Right renal pelvis (tissue), 4 donors: ENCODE results near the gene ABCC6. TPM values are rescaled to one million over a fixed set of nuclear protein-coding genes. Genes with fewer than 3 reads are reported as not detected.
"Not testable (repeated sequence)": the region's sequence is repeated elsewhere in the genome, so short reads cannot be mapped to it uniquely, and the experiment has no call there.

Experiments used
- DNase-seq, 4 donors: peaks; one replicate each; pipeline ENCODE4 v3.0.0-alpha.2; 2013; ENCODE audit warnings: low read depth in 4 of 4, low spot score in 3 of 4, missing footprints in 1 of 4
- polyA plus RNA-seq, 4 donors: library from polyadenylated mRNA; unstranded; fragments of 120-200 nt; gene quantifications; one replicate each; pipeline ENCODE4 v1.2.1, GENCODE V29; 2013; ENCODE audit not compliant: insufficient read length in 4 of 4

Gene ABCC6
- polyA plus RNA-seq: 10 to 100 TPM; 17.7 to 31.1 (median 19.1) TPM

- DNase-seq: not testable (repeated sequence)
These were observed at the start of gene ABCC6 for GRCh38 chr16:16222850-16223661. TSS of gene ABCC6 (minus strand) at chr16:16223494. CDS start at chr16:16223434, 60 bp downstream.

- not testable (repeated sequence) for DNase-seq
These were observed 49.4 kb upstream of the ABCC6 start for GRCh38 chr16:16272573-16273221.

GRCh38 chr16:16271658-16272057, 48.4 kb upstream of the ABCC6 start:
- not testable (repeated sequence) for DNase-seq

- not testable (repeated sequence) for DNase-seq
These were observed 45.0 kb upstream of the ABCC6 start for GRCh38 chr16:16268185-16268808.

- DNase-seq: not testable (repeated sequence)
These were observed 44.4 kb upstream of the ABCC6 start for GRCh38 chr16:16267708-16268107.

- not testable (repeated sequence) for DNase-seq
These were observed 41.8 kb upstream of the ABCC6 start for GRCh38 chr16:16265044-16265443.

GRCh38 chr16:16263947-16264346, 40.7 kb upstream of the ABCC6 start:
- DNase-seq: not testable (repeated sequence)

- DNase-seq: not testable (repeated sequence)
These were observed 39.8 kb upstream of the ABCC6 start for GRCh38 chr16:16262954-16263555.

GRCh38 chr16:16259971-16260370, 36.7 kb upstream of the ABCC6 start:
- not testable (repeated sequence) for DNase-seq

GRCh38 chr16:16258822-16259221, 35.5 kb upstream of the ABCC6 start:
- DNase-seq: not testable (repeated sequence)

GRCh38 chr16:16257301-16257923, 34.1 kb upstream of the ABCC6 start:
- DNase-seq: not testable (repeated sequence)

GRCh38 chr16:16252377-16252776, 29.1 kb upstream of the ABCC6 start:
- not testable (repeated sequence) for DNase-seq

GRCh38 chr16:16249621-16250330, 26.5 kb upstream of the ABCC6 start:
- not testable (repeated sequence) for DNase-seq

- not testable (repeated sequence) for DNase-seq
These were observed 24.1 kb upstream of the ABCC6 start for GRCh38 chr16:16247439-16247838.

- DNase-seq: not testable (repeated sequence)
These were observed 23.4 kb upstream of the ABCC6 start for GRCh38 chr16:16246578-16247262.

- not testable (repeated sequence) for DNase-seq
These were observed 20.6 kb upstream of the ABCC6 start for GRCh38 chr16:16243886-16244285.

GRCh38 chr16:16240667-16241066, 17.4 kb upstream of the ABCC6 start:
- not testable (repeated sequence) for DNase-seq

- not testable (repeated sequence) for DNase-seq
These were observed 14.4 kb upstream of the ABCC6 start for GRCh38 chr16:16237738-16238137.

- not testable (repeated sequence) for DNase-seq
These were observed 13.8 kb upstream of the ABCC6 start for GRCh38 chr16:16237071-16237470.
